NCI-H2196 (cell line): ENCODE results near the gene XIRP1.

Experiments
- DNase-seq: peaks from one replicate; lab custom pipeline; 2025; ENCODE audit not compliant: unreplicated experiment; lab: John Stamatoyannopoulos, UW

XIRP1 gene

DNA sequence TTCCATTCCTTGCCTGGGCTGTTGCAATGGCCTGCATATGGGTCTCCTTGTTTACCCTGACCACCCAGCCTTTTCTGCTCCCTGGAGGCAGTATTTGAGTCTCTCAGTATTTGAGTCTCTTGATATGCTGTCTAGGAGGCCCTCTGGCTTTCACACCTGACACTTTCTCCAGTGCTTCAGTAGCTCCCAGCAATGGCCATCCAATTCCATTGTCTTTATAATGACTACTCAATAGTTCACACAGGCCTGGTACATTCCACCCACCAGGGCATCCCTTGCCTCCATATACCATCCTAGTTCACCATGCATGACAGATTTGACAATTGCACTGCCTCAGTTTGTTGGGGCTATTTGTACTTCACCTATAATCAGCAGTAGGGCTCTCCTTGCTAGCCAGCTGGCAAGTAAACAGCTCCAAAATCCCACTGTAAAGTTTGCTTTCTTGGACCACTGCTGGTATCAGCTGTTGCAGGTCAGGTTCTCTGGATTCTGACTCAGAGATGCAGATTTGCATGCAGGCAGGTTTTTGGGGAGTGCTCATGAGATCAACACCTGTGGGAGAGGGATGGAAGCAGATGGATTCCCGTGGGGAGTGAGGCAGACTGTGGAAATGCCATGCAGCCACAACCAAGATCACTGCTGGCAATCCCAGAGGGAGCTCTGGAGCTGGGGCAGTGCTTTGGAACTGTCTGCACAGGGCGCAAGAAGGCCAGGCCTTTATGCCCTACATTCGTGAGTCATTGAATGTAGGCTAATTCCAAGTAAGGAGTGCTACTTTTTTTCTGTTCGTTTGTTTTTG, 19.1 kb upstream of the XIRP1 start:
- DNase-seq: no peak

DNA sequence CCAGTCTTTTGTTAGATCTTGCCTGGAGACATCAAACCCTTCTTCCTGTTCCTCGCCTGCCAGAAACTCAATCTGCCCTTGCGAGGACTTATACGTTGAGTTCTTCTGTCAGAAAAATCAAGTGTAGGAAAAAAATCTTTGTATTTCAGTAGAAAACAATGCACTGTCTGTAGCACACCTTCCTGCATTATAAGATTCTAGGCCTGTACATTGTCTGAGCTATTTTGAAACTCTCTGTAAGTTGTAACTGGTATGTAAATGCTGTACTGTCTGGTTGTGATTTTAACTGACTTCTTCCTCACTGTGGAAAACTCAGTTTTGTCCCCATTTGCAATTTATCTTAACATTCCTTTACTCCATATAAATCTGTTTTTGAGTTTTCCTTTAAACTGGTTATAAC, 17.7 kb upstream of the XIRP1 start:
- DNase-seq: no peak

DNA sequence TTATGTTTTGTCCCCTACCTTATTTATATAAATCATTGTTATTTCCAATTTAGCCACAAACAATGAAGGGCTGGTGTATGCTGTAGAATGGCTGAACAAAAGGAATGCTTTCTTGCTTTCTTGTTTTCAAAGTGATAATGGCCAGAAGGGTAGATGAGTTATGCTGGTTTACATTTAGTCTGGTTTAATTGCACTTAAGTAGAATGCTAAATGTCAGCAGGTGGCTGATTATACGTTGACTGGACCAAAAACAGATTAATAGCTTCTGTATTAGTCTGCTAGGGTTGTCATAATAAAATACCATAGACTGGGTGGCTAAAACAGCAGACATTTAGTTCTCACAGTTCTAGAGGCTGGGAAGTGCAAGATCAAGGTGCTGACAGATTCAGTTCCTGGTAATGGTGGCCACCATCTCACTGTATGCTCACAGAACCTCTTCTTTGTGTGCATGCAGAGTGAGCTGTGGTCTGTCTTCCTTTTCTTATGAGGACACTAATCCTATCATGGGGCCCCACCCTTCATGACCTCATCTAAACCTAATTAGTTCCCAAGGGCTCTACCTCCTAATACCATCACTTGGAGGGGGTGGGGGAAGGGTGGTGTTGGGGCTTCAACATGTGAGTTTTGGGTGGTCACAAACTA, 17.1 kb upstream of the XIRP1 start:
- no peak for DNase-seq

DNA sequence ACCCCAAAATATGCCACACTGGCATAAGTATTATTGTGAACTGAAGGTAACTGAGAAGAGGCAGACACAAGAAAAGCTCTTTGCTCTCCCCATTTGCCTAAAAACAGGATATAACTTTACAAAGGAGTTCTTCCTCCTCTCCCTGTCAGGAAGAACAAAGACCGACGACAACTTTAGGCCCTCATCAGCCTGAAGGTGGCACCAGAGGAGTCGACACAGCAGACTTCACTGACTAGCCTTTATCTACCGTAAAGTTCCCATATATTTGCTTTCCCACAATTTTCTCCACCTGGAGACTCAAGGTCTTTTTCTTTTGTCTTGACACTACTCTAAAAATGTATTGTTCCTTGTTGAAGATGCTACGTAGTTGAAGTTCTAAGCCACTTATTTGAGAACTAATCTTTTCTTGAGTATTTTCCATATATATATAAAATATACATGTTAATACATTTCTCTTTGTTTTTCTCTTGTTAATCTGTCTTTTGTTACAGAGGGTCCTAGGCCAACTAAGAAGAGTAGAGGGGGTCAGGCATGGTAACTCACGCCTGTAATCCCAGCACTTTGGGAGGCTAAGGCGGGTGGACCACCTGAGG, 16.2 kb upstream of the XIRP1 start:
- DNase-seq: peak; percentile 1

DNA sequence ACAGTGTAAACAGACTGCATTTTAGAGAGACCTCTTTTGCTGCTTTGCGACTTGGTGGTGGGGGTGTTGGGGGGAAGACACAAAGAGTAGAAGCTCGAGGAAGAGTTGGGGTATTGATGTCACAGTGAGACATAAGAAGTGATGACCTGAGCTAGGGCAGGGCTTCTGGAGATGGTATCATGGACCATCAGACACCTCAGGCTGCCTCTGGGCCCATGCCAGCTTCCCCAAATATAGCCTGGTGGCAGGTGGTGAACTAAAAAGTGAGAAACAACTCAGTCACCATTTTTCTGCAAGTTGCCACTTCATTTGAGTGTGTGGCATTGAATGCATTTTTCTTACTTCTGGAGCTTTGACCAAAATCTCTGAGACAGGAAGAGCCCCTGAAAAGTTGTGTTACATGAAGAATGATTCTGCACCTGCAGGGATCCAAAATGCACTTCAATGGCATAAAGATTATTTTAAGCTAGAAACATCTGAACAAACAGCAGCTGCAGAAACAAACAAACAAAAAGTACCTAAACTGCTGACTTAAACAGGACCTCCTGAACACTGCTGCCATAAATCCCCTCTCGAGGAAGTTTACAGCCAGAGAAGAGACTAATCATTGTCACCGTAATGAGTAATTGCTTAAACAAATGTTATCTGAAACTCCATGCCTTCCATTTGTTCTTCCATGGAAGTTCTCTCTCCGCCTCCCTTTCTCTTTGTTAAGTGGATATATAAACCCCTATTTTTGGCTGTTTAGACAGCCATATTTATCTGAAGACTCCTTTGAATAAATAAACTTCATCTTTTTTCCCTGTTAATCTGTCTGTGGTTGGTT, 15.2 kb upstream of the XIRP1 start:
- DNase-seq: no peak

DNA sequence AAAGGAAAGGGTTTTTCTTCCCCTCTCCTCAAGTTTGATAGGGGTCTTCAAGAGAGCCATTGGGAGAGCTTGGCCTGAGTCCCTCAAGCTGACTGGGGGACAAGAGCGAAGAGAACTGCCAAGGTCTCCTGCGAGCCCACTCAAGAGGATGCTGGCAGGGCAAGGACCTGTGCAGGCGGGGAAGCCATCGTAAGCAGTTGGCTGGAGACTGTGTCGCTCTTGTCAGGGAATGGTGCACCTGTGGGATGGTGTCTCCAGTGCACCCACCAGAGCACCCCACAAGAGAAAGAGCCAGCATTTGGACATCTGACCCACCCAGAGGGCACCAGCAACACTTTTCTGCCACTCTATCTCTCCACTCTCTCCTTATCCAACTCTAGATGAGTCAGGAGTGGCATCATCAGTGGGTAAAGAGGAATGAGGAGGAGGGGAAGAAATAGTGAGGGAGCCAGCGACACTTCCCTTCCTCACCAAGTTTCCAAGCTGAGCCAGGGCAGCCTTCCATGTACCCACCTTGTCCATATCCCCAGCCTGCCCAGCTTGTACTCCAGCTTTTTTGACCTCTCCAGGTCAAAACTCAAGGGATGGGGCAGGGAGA, 13.6 kb upstream of the XIRP1 start:
- DNase-seq: no peak

DNA sequence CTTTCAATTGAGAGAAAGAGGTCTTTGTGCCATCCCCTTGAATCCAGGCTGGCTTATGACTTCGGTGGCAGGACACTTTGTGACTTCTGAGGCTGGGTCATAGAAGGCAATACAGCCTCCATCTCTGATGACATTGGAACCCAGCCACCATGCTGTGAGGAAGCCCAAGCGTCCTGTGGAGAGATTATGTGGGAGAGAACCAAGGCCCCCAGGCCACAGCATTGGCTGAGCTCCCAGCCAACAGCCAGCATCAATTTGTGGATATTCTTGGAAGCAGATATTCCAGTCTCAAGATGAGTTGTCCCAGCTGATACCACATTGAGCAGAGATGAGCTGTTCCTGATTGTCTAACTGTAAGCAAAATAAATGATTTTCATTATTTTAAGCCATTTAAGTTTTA, 12.7 kb upstream of the XIRP1 start:
- no peak for DNase-seq

DNA sequence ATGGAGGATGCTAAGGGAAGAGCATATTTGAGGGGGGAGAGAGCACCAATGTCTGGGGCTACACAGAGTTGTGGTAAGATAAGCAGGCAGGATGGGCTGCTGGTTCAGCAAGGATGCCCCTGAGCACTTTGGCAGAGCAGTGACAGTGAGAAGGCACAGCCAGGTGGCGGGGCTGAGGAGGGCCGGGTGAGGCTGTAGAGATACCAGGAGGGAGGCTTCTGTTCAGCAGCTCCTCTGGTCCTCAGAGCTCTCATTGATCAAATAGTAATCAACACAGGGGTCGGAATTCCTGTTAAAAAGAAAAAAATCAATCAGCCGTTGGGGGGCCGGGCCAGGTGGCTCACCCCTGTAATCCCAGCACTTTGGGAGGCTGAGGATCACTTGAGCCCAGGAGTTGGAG, 11.5 kb upstream of the XIRP1 start:
- DNase-seq: no peak

DNA sequence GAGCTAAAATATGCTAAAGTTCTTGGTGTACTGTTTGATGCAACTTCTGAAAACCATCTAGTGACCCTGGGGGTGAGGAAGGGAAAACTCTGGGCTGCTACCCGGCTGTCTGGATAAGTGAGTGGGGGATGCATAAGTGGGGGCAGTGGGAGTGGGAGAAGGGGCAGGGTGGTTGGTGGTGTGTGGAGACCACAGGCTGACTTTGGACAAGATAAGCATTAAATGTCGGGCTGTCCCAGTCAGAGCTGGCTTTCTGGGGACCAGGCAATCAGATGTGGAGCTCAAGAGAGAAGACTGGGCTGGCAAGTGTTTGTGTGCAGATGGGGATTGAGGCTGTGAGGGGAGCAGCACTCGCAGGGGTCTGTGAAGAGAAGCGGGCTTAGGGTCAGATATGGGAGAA, 11.0 kb upstream of the XIRP1 start:
- DNase-seq: no peak

DNA sequence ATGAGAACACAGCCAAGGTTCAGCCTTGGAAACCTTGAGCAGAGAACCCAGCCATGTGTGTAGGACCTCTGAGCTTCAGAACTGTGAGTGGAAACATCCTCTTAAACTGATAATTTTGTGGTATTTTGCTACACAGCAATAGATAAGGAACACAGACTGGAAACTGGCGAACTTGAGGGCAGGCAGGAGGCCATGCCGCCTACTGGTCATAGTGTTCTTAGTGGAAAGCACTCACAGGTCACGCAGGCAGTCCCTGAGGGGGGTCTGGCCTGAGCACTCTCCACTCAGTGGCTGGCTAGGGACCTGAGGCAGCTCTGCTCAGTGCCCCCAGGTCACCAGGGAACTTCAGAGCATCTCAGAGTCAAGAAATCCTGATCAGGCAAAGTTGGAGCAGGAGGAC, 9.7 kb upstream of the XIRP1 start:
- no peak for DNase-seq

DNA sequence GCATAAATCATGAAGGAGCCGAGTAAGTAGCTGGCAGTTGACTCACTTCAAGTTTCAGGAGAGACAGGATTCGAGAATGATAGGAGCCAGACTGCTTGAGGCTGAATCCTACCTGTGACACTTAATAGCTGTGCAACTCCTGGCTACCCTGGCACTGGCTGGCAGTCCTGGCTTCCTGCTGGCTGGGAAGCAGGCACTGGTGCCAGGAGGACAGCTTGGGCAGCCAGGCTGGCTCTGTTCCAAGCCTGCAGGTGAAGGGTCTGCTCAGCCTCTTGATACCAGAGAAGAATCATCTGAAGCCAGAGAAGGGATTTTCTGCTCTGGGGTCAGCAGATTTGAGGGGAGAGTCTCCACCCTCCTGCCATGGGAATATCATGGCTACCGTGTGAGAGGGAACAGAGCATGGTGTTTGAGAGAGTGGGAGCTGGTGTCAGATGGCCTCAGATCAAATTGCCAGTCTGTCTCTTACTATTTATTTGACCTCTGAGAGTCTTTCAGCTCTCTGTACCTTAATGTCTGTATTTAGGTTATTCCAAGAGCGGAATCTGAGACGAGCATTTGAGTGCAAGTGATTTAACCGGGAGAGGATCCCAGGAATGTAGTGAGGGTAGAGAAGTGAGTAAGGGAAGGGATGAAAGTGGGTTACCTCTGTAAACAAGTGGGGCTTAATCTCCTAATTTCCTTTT, 4.4 kb upstream of the XIRP1 start:
- DNase-seq: peak; percentile 34

DNA sequence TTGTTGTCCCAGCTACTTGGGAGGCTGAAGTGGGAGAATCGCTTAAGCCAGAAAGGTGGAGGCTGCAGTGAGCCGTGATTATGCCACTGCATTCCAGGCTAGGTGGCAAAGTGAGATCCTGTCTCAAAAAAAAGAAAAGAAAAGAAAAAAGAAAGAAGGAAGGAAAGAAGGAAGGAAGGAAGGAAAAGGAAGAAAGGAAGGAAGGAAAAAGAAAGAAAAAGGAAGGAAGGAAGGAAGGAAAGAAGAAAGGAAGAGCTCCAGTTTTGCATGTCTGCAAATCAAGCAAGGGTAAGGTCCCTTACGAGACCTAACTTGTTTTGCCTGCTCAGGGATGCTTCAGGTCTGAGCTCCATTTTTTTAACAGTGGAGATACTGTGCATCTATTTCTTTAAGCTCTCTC, 3.6 kb upstream of the XIRP1 start:
- no peak for DNase-seq

DNA sequence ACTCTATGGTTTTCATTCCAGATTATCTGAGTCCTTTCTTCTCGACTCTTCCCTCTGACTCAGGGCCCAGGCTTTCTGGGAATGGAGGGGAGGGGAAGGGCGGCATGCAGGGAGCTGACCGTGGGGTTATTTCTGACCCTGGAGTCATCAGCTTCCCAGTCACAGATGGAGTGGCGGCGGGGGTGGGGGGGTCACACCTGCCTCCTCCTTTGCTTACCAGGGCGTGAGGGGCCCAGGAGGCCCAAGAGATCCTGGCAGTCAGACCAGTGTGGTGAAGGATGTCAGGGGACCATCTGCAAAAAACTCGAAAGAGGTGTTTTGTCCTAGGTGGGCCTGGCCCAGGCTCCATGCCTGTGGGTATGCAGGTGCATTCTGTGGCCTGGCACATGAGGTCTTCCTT, 996 bp upstream of the XIRP1 start:
- no peak for DNase-seq

DNA sequence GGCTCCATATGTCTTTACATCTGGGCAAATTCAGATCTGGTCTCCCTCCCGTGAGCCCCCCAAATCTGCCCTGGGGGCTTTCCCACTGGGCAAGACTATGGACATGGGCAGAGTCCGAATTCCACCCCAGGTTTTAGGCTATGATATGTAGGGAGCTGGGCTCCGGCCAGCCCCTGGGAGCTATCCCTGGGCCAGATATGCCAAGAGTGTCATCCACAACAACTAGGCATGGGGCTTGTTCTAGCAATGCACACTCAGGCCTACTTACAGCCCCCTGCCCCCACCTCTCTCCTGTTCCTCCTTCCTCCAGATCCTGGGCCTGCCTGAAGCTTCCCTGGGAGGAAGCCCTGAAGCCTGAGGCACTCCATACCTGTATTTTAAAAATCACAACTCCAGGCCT, 622 bp downstream of the XIRP1 start:
- no peak for DNase-seq

DNA sequence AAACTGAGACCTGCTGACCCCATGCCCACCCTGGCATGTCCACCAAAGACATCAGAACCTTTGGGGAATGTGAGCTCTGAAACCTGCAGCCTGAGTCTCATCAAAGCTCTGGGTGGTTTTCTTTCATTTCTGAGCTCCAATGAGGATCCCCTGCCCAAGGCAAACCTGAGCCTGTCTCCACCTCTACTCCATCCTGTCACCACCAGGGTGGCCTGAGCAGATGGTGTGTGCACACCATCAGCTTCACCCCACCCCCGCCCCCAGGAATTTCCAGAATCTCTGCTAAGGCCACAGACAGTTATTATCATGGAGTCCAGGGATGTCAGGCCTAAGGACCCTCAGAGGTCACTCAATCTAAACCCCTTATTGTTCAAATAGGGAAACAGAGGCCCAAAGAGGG, 1.3 kb downstream of the XIRP1 start:
- no peak for DNase-seq

DNA sequence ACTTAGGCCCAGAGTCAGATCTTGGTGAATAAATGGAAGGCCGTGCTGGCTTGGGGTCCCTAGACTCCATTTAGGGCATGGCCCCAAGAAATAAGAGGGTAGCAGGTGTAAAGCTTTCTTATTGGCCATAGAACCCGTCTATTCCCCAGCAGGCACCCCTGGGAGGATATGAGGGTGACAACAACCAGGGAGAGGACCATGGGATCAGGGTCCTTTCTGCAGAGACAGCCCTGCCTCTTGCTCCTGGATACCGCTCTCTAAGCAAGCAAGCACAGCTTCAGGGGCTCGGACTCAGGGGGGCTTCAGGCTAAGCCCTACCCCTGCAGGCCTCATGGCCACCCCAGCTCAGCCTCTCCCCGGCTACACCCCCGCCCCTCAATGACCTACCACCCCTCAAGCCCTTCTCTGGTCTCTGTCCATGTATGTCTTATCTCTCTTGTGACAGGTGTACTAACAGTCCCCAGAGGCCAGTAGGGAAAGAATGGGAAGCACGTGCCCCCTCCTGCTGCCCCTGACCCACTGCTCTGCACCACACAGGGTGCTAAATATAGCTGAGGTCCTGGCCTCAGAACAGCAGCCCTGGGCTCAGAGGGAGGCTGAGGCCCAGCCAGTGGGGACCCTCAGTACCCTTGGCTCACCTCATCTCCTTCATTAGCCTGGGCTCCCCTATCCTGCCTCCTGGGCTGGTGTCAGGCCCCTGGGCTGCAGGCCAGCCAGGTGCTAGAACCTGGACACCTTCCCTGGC, 1.9 kb downstream of the XIRP1 start:
- no peak for DNase-seq

DNA sequence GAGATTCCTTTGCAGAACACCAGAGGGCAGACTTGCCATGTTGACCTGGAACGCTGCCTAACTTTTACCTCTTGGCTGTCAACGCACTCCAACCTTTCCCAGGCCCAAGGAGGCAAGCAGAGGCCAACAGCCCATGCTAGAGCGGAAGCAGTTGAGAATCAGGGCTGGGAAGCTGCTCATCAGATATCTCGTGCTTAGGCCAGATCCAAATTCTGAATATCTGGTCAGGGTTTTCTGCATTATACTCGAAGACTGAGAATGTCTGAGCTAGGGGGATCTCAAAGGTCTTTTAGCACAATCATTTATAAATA, 2.5 kb downstream of the XIRP1 start:
- peak; percentile 64 for DNase-seq

DNA sequence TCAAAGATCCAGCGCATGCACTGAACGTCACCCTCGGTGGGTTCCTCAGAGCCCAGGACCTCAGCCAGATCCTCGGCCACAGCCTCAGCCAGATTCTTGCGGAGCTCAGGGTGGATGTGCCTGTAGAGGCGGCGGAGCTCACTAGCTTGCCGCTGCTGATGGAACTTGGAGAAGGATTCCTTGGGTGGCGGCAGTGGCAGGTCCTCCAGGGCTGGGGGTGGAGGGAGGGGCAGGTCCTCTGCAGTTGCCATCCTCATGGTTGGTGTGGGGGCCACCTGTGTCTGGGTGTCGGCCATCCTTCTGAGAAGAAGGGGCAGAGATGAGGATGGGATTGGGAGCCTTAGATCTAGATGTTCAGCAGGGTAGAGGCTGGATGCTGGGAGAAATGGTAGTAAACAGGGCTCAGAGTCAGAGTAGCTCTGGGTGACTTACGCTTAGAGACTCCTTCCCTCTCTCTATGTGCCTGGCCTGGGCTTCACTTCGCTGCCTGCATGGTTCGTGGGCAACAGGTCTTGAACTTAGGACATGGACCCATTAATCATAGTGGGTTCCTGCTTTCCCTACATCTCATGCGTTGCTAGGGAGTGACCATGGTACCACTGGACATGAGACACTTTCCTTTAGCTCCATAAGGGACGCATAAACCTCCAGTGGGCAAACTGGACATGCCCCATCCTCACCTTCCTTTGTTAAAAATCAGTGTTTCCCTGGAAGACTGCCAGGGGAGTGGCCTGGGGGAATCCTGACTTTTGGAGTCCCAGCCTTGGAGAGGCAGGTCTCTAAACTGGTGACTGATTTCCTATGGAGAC, 3.0 kb downstream of the XIRP1 start:
- no peak for DNase-seq
